ENCODE results near the gene CENPP.

CENPP gene

DNA sequence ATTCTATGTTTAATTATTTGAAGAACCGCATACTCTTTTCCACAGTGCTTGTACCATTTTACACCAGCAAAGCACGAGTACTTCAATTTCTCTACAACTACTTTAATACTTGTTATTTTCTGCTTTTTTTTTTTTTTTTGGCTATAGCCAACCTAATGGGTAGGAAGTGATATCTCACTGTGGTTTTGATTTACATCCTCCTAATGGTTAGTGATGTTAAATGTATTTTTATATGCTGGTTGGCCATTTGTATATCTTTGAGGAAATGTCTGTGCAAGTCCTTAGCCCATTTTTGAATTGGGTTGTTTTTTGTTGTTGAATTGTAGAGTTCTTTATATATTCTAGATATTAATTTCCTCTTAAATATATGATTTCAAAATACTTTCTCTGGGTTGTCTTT, 56.0 kb downstream of the CENPP start:
- H2AFZ ChIP-seq (ENCODE audit: low read length): no peak overlapping the region
- no peaks in the 10 kb centered on the region for H3K79me2 ChIP-seq (ENCODE audit: insufficient read depth, low read length)
- H3F3A ChIP-seq (ENCODE audit: insufficient read depth, low read length): no peaks in the 10 kb centered on the region
- H3K4me2 ChIP-seq (ENCODE audit: low read length): no peak overlapping the region
- H3K36me3 ChIP-seq (ENCODE audit: insufficient read depth, low read length): 0 out of 2 replicates have a peak, but pooled peaks cover 10% of the 10 kb centered on the region
- H3K9ac ChIP-seq (ENCODE audit: low read length): no peak overlapping the region
- no peaks in the 10 kb centered on the region for H3K9me3 ChIP-seq (ENCODE audit: low read length)
- H3K4me1 ChIP-seq (ENCODE audit: insufficient read depth, low read length, severe bottlenecking): no peaks in the 10 kb centered on the region
- H3K9me2 ChIP-seq (ENCODE audit: low read depth, low read length): no peaks in the 10 kb centered on the region
- H3K4me3 ChIP-seq (ENCODE audit: low read depth, low read length, poor library complexity, severe bottlenecking): no peak overlapping the region
- H3K27me3 ChIP-seq (ENCODE audit: insufficient read depth, low read length): no peaks in the 10 kb centered on the region
- no peak overlapping the region for H3K27ac ChIP-seq (ENCODE audit: low read depth, low read length, poor library complexity, severe bottlenecking)
- TF ChIP-seq CTCF (IDR thresholded peaks at IDR 0.05; ENCODE audit: low read length): no peak
- no peak for TF ChIP-seq EZH2 (IDR thresholded peaks at IDR 0.05; ENCODE audit: borderline replicate concordance, low read length)
- H4K20me1 ChIP-seq (ENCODE audit: insufficient read depth, low read length): no peaks in the 10 kb centered on the region

DNA sequence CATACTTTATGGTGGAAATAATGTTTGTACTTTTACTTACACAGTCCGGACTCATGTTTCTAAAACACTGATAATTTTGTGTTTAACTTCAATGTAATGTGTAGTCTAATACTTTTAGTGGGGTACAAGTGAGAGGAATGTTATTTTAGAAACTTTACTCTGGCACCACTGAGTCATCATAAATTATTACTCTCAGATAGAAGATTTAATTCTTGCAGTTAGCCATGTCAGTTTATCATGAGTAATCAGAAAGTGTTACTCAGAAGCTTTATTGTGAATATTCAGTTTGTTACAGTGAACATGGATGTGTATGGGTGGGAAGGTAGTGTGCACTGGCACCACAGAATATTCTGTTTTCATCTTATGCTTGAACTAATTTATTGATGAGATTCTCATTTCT, 58.6 kb downstream of the CENPP start:
- Histone ChIP-seq H3K9me3 (ENCODE audit: low read length) (no peaks in the 10 kb centered on the region), H3K4me3 (ENCODE audit: low read depth, low read length, poor library complexity, severe bottlenecking) (no peak overlapping the region), H3K4me1 (ENCODE audit: insufficient read depth, low read length, severe bottlenecking) (no peaks in the 10 kb centered on the region), H3F3A (ENCODE audit: insufficient read depth, low read length) (no peaks in the 10 kb centered on the region), H3K4me2 (ENCODE audit: low read length) (no peak overlapping the region), H3K27ac (ENCODE audit: low read depth, low read length, poor library complexity, severe bottlenecking) (no peak overlapping the region), H4K20me1 (ENCODE audit: insufficient read depth, low read length) (no peaks in the 10 kb centered on the region), H2AFZ (ENCODE audit: low read length) (no peak overlapping the region), H3K79me2 (ENCODE audit: insufficient read depth, low read length) (no peaks in the 10 kb centered on the region), H3K9me2 (ENCODE audit: low read depth, low read length) (no peaks in the 10 kb centered on the region), H3K27me3 (ENCODE audit: insufficient read depth, low read length) (no peaks in the 10 kb centered on the region), H3K36me3 (ENCODE audit: insufficient read depth, low read length) (0 out of 2 replicates have a peak, but pooled peaks cover 10% of the 10 kb centered on the region), H3K9ac (ENCODE audit: low read length) (no peak overlapping the region)
- TF ChIP-seq CTCF (IDR thresholded peaks at IDR 0.05; ENCODE audit: low read length) (no peak), EZH2 (IDR thresholded peaks at IDR 0.05; ENCODE audit: borderline replicate concordance, low read length) (no peak)

DNA sequence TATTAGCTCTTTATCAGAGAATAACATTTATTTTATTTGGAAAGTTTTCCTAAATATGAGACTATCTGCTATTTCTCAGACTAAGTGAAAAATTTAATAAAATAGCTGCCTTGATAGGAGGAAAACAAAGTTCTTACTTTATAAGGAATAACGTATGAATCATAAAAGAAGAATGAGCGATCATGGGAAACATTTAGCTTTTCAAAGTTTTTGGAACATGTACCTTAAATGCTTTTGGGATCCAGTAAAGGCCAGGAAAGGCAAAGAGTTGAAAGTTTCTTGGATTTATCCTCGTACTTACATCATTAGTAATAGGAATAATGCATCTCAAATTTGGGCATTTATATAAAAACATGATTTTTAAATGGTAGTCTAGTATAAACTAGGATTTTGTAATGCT, 59.2 kb downstream of the CENPP start:
- Histone ChIP-seq H3K4me3 (ENCODE audit: low read depth, low read length, poor library complexity, severe bottlenecking) (no peak overlapping the region), H3K4me2 (ENCODE audit: low read length) (no peak overlapping the region), H3F3A (ENCODE audit: insufficient read depth, low read length) (no peaks in the 10 kb centered on the region), H3K27ac (ENCODE audit: low read depth, low read length, poor library complexity, severe bottlenecking) (no peak overlapping the region), H3K9me2 (ENCODE audit: low read depth, low read length) (no peaks in the 10 kb centered on the region), H3K36me3 (ENCODE audit: insufficient read depth, low read length) (0 out of 2 replicates have a peak, but pooled peaks cover 10% of the 10 kb centered on the region), H4K20me1 (ENCODE audit: insufficient read depth, low read length) (no peaks in the 10 kb centered on the region), H3K9me3 (ENCODE audit: low read length) (no peaks in the 10 kb centered on the region), H3K9ac (ENCODE audit: low read length) (no peak overlapping the region), H3K27me3 (ENCODE audit: insufficient read depth, low read length) (no peaks in the 10 kb centered on the region), H3K79me2 (ENCODE audit: insufficient read depth, low read length) (no peaks in the 10 kb centered on the region), H3K4me1 (ENCODE audit: insufficient read depth, low read length, severe bottlenecking) (no peaks in the 10 kb centered on the region), H2AFZ (ENCODE audit: low read length) (no peak overlapping the region)
- TF ChIP-seq EZH2 (IDR thresholded peaks at IDR 0.05; ENCODE audit: borderline replicate concordance, low read length) (no peak), CTCF (IDR thresholded peaks at IDR 0.05; ENCODE audit: low read length) (no peak)

All from OCI-LY1 (cell line).